Hindlimb muscle (tissue), 1 donor: ENCODE data around the gene PDS5B. TPM values are rescaled to one million over a fixed set of nuclear protein-coding genes. Genes with fewer than 3 reads are reported as not detected.
"Not testable (repeated sequence)": the region's sequence is repeated elsewhere in the genome, so short reads cannot be mapped to it uniquely, and the experiment has no call there.

ENCODE experiments used
- DNase-seq: peaks from one replicate; pipeline ENCODE4 v3.0.0-alpha.2; 2013
- polyA plus RNA-seq: library from polyadenylated mRNA; unstranded; fragments of 120-200 nt; gene quantifications from one replicate; pipeline ENCODE4 v1.2.1, GENCODE V29; 2013; ENCODE audit not compliant: insufficient read length

The PDS5B gene
- polyA plus RNA-seq, 1 donor = 33.7 TPM

- DNase-seq = no peak
These were observed 74.0 kb downstream of the PDS5B start for GRCh38 chr13:32660227-32660626.

DNA sequence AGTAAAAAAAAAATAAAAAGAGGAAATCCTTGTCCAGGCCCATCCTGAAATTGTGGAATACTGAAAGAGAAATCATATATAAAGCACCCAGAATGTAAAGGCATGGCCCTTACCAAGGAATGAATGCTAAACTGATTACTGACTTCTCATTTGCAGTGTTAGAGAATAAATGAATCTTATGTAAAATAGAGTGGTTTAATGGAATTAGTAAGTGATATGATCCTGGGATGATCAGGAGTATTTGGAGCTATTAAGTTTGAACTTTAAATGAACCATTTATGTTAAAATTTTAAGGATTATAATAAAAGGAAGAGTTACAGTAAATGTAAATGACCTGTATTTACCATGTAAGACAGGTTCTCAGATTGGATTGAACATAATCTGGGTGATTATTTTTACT is 75.4 kb downstream of the PDS5B start:
- no peak for DNase-seq

- no peak for DNase-seq
These were observed 77.4 kb downstream of the PDS5B start for GRCh38 chr13:32663660-32664059.

DNA sequence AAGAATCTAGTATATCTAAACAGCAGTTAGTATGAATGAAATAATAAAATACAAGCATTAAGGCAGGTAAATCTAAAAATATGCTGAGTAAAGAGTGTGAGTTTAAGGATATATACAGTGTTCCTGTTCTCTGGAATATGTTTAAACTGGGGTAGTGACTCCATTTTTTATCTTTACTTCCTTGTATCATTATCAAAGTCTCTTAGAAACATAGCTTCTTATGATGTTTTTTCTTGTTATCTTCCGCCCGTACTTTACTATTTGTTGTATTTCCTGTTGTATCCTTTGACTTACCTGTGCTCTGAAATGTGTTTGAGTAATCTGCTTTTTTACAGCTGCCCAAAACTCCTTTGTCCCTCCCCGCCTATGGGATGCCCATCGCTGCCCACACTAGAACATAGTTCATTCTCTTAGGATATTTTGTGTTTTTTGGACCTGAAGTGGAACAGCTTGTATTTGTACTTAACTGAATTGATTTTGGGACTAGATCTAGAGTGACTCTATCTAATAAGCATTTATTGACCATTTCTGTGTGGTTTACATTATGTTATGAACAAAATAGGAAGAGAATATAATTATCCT is 80.8 kb downstream of the PDS5B start:
- DNase-seq = no peak

- peak; percentile 15 for DNase-seq
These were observed 82.9 kb downstream of the PDS5B start for GRCh38 chr13:32669030-32669646.

- DNase-seq = no peak
These were observed 88.3 kb downstream of the PDS5B start for GRCh38 chr13:32674503-32674902.

- no peak for DNase-seq
These were observed 90.0 kb downstream of the PDS5B start for GRCh38 chr13:32676242-32676641.

DNA sequence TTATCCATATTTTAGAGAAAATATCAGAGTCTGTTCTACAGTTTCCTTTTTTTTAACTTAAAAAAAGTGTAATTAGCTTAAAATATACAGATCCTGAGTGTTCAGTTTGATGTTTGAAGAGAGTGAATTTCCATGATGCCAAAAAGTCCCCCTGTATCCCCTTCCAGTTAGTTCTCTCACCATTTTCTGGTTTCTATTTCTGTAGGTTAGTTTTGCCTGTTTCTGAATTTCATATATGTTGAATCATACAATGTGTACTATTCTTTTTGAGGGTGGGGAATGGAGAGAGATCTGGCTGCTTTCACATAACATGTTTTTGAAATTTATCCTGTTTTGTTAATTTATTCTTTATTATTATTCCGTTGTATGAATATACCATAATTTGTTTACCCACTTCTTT is 95.9 kb downstream of the PDS5B start:
- DNase-seq = no peak

- DNase-seq = no peak
These were observed 96.5 kb downstream of the PDS5B start for GRCh38 chr13:32682740-32683139.

- no peak for DNase-seq
These were observed 101.0 kb downstream of the PDS5B start for GRCh38 chr13:32687275-32687674.

DNA sequence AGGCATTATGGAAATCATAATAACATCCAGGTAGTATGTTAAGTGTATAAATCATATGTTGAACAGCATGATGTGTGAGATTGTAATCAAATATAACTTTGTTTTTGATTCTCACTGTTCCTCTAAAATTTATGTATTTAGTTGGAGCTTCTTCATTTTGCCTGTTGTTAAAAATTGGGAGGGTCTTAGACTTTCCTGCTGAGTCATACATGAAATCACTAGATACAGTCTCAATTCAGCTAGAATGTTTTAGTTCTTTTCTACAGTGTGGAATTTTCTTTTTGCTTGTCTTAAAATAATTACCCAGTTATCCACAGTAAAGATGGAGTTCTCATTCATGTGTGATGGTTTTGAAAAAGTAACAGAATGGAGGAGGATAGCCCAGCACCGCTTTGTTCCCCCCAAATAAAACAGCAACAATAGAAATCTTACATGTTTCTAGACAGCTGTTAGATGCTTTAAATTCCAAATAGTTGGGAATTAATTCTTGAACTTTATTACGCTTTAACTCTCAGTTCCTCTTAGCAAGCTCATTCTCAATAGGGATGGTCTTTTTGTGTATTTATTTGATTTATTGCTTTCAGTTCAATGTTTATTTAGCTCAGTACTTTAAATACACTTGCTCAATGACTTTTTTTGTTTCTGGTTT is 109.5 kb downstream of the PDS5B start:
- no peak for DNase-seq

DNA sequence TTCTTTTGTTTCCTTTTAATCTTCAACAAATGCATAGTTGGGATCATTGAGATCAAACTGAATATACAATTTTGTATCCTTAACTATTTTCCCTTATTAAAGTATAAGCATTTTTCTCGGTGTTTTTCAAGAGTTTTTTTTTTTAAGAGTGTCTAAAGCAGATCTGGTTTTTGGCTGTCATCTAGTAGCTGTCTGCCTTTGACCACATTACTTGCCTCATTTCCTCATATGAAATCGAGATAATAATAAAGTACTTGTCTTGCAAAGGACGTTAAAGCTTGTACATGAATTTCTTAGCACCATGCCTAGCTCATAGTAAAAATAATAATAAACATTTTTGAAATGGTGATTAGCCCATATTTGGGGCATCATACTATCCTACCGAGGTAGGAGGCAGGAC is 121.2 kb downstream of the PDS5B start:
- DNase-seq = no peak

- no peak for DNase-seq
These were observed 127.1 kb downstream of the PDS5B start for GRCh38 chr13:32713397-32713796.

DNA sequence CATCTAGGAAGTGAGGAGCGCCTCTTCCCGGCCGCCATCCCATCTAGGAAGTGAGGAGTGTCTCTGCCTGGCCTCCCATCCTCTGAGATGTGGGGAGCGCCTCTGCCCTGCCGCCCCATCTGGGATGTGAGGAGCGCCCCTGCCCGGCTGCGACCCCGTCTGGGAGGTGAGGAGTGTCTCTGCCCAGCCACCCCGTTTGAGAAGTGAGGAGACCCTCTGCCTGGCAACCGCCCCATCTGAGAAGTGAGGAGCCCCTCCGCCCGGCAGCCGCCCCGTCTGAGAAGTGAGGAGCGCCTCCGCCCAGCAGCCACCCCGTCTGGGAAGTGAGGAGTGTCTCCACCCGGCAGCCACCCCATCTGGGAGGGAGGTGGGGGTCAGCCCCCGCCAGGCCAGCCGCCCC is 129.9 kb downstream of the PDS5B start:
- not testable (repeated sequence) for DNase-seq

GRCh38 chr13:32720026-32720425 is 133.8 kb downstream of the PDS5B start:
- DNase-seq = no peak

GRCh38 chr13:32721131-32722034 is 135.1 kb downstream of the PDS5B start:
- not testable (repeated sequence) for DNase-seq

DNA sequence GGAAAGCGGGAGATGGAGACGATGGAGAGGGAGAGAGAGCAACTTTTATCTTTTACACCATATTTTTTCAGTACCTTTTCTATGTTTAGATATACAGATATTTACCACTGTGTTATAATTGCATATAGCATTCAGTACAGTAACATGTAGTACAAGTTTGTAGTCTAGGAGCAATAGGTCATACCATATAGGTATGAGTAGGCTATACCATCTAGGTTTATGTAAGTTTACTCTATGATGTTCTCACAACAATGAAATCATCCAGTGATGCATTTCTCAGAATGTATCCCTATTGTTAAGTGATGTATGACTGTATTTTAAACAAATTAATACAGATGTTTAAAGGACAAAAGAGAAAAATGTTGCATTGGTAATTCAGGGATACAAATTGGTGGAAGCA is 136.1 kb downstream of the PDS5B start:
- DNase-seq = no peak

- DNase-seq = no peak
These were observed 137.7 kb downstream of the PDS5B start for GRCh38 chr13:32723987-32724386.

- DNase-seq = no peak
These were observed 140.3 kb downstream of the PDS5B start for GRCh38 chr13:32726374-32727037.

GRCh38 chr13:32728327-32728726 is 142.1 kb downstream of the PDS5B start:
- no peak for DNase-seq

DNA sequence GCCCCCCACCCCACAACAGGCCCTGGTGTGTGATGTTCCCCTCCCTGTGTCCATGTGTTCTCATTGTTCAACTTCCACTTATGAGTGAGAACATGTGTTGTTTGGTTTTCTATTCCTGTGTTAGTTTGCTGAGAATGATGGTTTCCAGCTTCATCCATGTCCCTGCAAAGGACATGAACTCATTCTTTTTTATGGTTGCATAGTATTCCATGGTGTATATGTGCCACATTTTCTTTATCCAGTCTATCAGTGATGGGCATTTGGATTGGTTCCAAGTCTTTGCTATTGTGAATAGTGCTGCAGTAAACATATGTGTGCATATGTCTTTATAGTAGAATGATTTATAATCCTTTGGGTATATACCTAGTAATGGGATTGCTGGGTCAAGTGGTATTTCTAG is 142.8 kb downstream of the PDS5B start:
- not testable (repeated sequence) for DNase-seq

- DNase-seq = no peak
These were observed 144.8 kb downstream of the PDS5B start for GRCh38 chr13:32731074-32731473.

DNA sequence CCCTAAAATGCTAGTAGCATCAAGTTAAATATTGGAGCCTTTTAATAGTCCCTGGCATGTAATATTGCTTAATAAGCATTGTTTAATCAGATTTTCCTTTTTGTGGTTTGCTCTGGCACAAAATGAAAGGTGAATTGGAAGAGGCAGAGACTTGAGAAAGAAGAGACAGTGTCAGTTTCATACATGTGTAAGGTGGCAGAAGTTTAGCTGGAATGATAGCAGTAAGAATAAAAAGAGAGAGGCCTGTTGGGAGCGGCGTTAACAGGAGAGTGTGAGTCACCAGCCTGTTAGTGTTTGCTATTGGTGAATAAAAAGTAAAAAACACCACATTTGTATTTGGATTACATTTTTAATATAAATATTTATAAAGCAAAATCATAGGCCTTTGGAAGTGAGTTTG is 145.3 kb downstream of the PDS5B start:
- DNase-seq = no peak
